ENCODE results near the gene CHADL. TPM values are rescaled to one million over a fixed set of nuclear protein-coding genes. Genes with fewer than 3 reads are reported as not detected.

Gene CHADL
- total RNA-seq, 4 donors from 2014 or later: 4.6 to 7.5 (median 6.2) TPM

GRCh38 chr22:41216984-41217383, 23.7 kb downstream of the CHADL start:
- no peak overlapping the region for H3K4me3 ChIP-seq (replicated peaks in 1 of 3)
- peak overlapping the region; percentile 42 to 54 (median 53) for H3K27ac ChIP-seq
- DNase-seq: no peak
- no peak for TF ChIP-seq POLR2A (IDR thresholded peaks at IDR 0.05)
- TF ChIP-seq CTCF (IDR thresholded peaks at IDR 0.05): no peak
- no peaks in the 10 kb centered on the region for H3K27me3 ChIP-seq
- H3K36me3 ChIP-seq: peaks cover 13 to 25% of the 10 kb centered on the region in 2 donors
- intact Hi-C loops (cut with DNase I): no loop called here
- H3K9me3 ChIP-seq: no peaks in the 10 kb centered on the region
- WGBS, 2 donors: 84 to 88% methylated on average over 9 of the region's 13 CpGs
- no peaks in the 10 kb centered on the region for H3K4me1 ChIP-seq

GRCh38 chr22:41215926-41216325, 24.8 kb downstream of the CHADL start:
- DNase-seq: no peak
- Histone ChIP-seq H3K36me3 (peaks cover 8 to 17% of the 10 kb centered on the region in 2 donors), H3K4me3 (replicated peaks in 1 of 3) (no peak overlapping the region), H3K4me1 (no peaks in the 10 kb centered on the region), H3K9me3 (no peaks in the 10 kb centered on the region), H3K27ac (no peak overlapping the region), H3K27me3 (no peaks in the 10 kb centered on the region)
- intact Hi-C loops (cut with DNase I): no loop called here
- TF ChIP-seq CTCF (IDR thresholded peaks at IDR 0.05): no peak
- 88 to 93% methylated on average over 7 of the region's 7 CpGs for WGBS, 2 donors

GRCh38 chr22:41215409-41215808, 25.3 kb downstream of the CHADL start:
- TF ChIP-seq CTCF (IDR thresholded peaks at IDR 0.05): no peak
- TF ChIP-seq POLR2A (IDR thresholded peaks at IDR 0.05): no peak
- DNase-seq: no peak
- Histone ChIP-seq H3K4me3 (replicated peaks in 1 of 3) (no peak overlapping the region), H3K27ac (no peak overlapping the region), H3K4me1 (no peaks in the 10 kb centered on the region), H3K36me3 (peaks cover 8 to 15% of the 10 kb centered on the region in 2 donors), H3K9me3 (no peaks in the 10 kb centered on the region), H3K27me3 (no peaks in the 10 kb centered on the region)
- whole genome bisulfite sequencing, 2 donors: 95 to 98% methylated on average over 10 of the region's 10 CpGs
- intact Hi-C loops (cut with DNase I): no loop called here

- intact Hi-C loops (cut with DNase I): no loop called here
- H3K36me3 ChIP-seq: peaks cover 0 to 4% of the 10 kb centered on the region in 2 donors
Measured at GRCh38 chr22:41206719-41207118, 34.0 kb downstream of the CHADL start.

More at GRCh38 chr22:41206719-41207118, 34.0 kb downstream of the CHADL start:
- no peaks in the 10 kb centered on the region for H3K27me3 ChIP-seq
- H3K4me1 ChIP-seq: peaks cover 4 to 7% of the 10 kb centered on the region in 2 donors
- H3K9me3 ChIP-seq: no peaks in the 10 kb centered on the region
- DNase-seq: no peak
- no peak overlapping the region for H3K4me3 ChIP-seq (replicated peaks in 1 of 3)
- 94% methylated on average over 9 of the region's 9 CpGs for WGBS, 2 donors
- no peak overlapping the region for H3K27ac ChIP-seq
- no peak for TF ChIP-seq CTCF (IDR thresholded peaks at IDR 0.05)
- TF ChIP-seq POLR2A (IDR thresholded peaks at IDR 0.05): no peak

Data from thyroid gland (tissue), 4 donors.